Nephron (organoid): ENCODE measurements around the gene KLHL29.

ENCODE experiments used
- H3K27ac Mint-ChIP-seq, 3 experiments: 2 replicates each; pipeline ENCODE4 v1.8.0; 2020; ENCODE audit warnings: mixed read lengths in 3 of 3, mild to moderate bottlenecking in 2 of 3, moderate library complexity in 1 of 3
- H3K27me3 Mint-ChIP-seq: 2 replicates; pipeline ENCODE4 v1.8.0; 2021; ENCODE audit warnings: low read depth, mild to moderate bottlenecking, moderate library complexity, mixed read lengths
- H3K36me3 Mint-ChIP-seq: 2 replicates; pipeline ENCODE4 v1.8.0; 2020; ENCODE audit warnings: low read depth, mixed read lengths
- H3K4me1 Mint-ChIP-seq: 2 replicates; pipeline ENCODE4 v1.8.0; 2020; ENCODE audit warnings: mixed read lengths
- H3K4me3 Mint-ChIP-seq, 3 experiments: 2 replicates each; pipeline ENCODE4 v1.8.0; 2020; ENCODE audit warnings: mild to moderate bottlenecking in 3 of 3, mixed read lengths in 3 of 3, moderate library complexity in 2 of 3
- H3K9me3 Mint-ChIP-seq: 2 replicates; pipeline ENCODE4 v1.8.0; 2020; ENCODE audit warnings: mixed read lengths
- TF ChIP-seq, protein P1 (sequence below), 3 experiments: fragments of 200-600 bp; sonication (generic); IDR thresholded peaks; one replicate each; pipeline ENCODE4 v1.5.0; 2021; ENCODE audit warnings: antibody characterized with exemption in 3 of 3; ENCODE audit not compliant: unreplicated experiment in 3 of 3

KLHL29 gene

DNA sequence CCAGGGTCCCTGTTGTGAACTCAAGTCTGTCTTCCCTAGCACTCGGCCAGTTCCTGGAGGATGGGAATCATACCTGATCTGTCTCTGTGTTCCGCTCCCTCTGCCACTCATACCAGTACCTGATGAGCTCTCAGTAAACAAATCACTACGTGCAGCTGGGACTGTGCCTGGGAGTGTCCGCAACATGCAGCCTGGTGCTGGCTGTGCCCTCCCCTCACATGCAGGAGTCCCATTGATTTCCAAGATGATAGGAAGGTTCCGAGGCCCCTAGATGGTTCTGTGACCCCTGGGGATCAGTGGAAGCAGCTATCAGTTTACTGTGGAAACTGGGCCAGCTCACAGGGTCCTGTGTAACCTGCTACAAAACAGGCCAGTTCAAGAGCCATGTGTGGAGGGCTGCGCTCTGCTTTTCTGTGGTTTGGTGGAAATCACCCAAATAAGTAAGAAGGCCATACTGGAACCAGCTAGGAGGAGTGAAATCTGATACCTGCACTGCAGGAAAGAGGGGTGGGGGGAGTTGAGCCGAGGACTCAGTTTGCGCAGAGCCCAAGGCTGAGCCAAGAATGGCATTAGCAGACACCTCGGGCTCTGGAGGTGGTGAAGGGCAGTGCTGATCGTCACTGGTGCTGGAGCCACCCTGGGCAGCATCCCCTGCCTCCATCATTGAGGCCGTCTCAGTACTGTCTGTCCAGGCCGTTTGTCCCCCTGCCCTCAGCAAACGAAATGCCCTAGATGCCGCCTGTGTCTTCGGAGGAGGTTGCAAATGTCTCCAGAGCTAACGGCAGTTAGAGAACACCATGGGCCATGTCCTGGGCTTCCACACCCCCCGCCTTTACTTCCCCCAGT is 93.3 kb downstream of the KLHL29 start:
- Mint-ChIP-seq H3K36me3 (no peaks in the 10 kb centered on the region), H3K27me3 (peaks cover 5% of the 10 kb centered on the region), H3K27ac (peak overlapping the region in 2 of 3 experiments; percentile 45 to 48), H3K4me3 (no peak overlapping the region), H3K4me1 (peaks cover 50% of the 10 kb centered on the region), H3K9me3 (no peaks in the 10 kb centered on the region)
- TF ChIP-seq, protein P1, sequence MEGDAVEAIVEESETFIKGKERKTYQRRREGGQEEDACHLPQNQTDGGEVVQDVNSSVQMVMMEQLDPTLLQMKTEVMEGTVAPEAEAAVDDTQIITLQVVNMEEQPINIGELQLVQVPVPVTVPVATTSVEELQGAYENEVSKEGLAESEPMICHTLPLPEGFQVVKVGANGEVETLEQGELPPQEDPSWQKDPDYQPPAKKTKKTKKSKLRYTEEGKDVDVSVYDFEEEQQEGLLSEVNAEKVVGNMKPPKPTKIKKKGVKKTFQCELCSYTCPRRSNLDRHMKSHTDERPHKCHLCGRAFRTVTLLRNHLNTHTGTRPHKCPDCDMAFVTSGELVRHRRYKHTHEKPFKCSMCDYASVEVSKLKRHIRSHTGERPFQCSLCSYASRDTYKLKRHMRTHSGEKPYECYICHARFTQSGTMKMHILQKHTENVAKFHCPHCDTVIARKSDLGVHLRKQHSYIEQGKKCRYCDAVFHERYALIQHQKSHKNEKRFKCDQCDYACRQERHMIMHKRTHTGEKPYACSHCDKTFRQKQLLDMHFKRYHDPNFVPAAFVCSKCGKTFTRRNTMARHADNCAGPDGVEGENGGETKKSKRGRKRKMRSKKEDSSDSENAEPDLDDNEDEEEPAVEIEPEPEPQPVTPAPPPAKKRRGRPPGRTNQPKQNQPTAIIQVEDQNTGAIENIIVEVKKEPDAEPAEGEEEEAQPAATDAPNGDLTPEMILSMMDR (IDR thresholded peaks at IDR 0.05; ENCODE audit: unreplicated experiment in 3 of 3), result no peak

DNA sequence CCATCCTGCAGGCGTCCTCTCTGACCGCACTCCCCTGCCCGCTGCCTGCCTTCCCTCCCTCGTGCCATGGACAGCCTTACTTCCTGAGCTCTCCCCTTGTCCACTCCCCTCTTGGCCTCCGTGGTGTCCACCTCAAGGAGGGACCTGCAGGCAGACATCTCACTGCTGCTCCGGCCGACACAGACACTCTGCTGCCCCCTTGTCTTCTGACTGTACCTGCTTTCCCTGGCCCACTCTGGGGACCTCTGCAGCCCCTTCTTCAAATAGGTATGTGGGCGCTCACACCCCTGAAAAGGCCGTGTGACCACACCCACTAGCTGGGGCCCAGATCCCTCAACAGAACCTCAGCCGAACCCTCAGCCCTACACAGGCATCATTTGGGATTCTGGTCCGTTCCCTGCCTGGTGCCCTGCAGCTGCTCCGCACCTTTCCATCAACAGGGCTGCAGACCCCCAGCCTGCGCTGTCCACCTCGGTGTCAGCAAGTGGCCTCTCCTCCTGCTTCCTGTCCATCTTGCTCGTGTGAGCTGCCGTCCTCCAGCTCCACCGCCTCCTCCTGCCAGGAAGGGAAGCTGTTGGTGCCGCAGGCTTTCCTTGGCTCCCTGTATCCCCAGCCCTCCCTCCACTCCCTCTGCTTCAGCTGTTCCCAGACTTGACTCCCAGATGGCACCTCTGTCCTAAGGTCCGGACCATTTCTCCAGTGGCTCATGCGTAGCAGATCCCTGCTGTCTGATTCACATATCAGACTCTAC is 94.1 kb downstream of the KLHL29 start:
- H3K27ac Mint-ChIP-seq, result peak overlapping the region in 2 of 3 experiments; percentile 45 to 68

DNA sequence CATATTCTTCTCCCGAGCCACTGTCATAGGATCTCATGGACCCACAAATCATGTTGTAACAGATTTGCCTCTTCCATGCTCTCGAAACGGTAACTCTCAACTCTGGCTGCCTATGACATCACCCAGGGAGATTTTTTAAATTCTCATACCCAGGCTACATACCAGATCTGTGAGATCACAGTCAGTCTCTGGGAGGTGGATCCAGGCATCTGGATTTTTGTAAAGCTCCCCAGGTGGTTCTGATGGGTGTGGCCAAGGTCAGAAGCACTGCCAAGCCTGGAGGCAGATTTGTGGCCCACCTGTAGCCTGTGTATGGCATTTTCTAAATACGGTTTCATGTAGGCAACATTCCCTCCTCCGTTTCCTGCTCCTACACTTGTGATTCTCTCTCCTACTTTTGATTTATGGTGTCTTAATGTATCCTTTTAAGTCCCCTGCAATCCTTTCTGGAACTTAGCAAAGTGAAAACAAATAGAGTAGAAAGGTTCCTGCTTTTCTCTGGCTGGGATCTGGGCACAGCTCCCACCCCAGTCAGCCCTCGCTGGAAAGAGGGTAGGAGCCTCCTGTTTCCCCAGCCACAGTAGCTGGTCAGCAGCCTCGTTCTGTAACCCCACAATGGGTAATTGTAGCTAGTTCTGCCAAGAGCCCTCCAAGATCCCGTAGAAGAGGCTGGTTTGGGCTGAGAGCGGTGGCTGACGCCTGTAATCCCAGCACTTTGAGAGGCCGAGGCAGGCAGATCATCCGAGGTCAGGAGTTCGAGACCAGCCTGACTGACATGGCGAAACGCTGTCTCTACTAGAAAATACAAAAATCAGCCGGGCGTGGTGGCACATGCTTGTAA is 96.2 kb downstream of the KLHL29 start:
- Mint-ChIP-seq H3K4me3 (peak overlapping the region in 1 of 3 experiments; percentile 0), H3K36me3 (peaks cover 4% of the 10 kb centered on the region), H3K27me3 (peaks cover 4% of the 10 kb centered on the region), H3K4me1 (peaks cover 56% of the 10 kb centered on the region), H3K27ac (peak overlapping the region; percentile 41 to 53 (median 45)), H3K9me3 (no peaks in the 10 kb centered on the region)
- TF ChIP-seq, protein P1 (IDR thresholded peaks at IDR 0.05; ENCODE audit: unreplicated experiment in 3 of 3), result no peak

More for the DNA sequence above, 94.1 kb downstream of the KLHL29 start:
- no peaks in the 10 kb centered on the region for H3K36me3 Mint-ChIP-seq
- peaks cover under 1% of the 10 kb centered on the region for H3K27me3 Mint-ChIP-seq
- peaks cover 51% of the 10 kb centered on the region for H3K4me1 Mint-ChIP-seq
- H3K4me3 Mint-ChIP-seq, result no peak overlapping the region
- TF ChIP-seq, protein P1 (IDR thresholded peaks at IDR 0.05; ENCODE audit: unreplicated experiment in 3 of 3), result no peak
- no peaks in the 10 kb centered on the region for H3K9me3 Mint-ChIP-seq

DNA sequence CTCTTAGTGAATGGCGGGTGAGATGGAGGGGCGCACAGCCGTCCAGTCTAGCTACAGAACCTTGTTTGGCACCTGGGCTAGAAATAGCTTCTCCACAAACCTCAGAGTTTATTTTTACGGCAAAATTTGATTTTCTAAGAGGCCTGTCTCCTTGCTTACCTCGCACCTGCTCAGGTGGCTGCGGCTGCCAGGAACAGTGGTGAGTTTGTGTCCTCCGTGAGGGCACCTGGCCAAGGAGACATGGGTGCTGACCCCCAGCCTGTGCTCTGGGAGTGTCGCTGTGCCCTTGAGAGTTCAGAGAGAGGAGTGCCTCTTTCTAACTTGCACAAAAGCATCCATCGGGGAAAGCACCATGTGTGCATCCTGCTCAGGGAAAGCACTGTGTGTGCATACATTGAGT is 97.2 kb downstream of the KLHL29 start:
- TF ChIP-seq, protein P1 (IDR thresholded peaks at IDR 0.05; ENCODE audit: unreplicated experiment in 3 of 3), result no peak
- H3K4me1 Mint-ChIP-seq, result peaks cover 53% of the 10 kb centered on the region
- peaks cover 12% of the 10 kb centered on the region for H3K27me3 Mint-ChIP-seq
- H3K4me3 Mint-ChIP-seq, result no peak overlapping the region
- H3K36me3 Mint-ChIP-seq, result peaks cover 4% of the 10 kb centered on the region
- no peaks in the 10 kb centered on the region for H3K9me3 Mint-ChIP-seq
- H3K27ac Mint-ChIP-seq, result peak overlapping the region in 1 of 3 experiments; percentile 33

DNA sequence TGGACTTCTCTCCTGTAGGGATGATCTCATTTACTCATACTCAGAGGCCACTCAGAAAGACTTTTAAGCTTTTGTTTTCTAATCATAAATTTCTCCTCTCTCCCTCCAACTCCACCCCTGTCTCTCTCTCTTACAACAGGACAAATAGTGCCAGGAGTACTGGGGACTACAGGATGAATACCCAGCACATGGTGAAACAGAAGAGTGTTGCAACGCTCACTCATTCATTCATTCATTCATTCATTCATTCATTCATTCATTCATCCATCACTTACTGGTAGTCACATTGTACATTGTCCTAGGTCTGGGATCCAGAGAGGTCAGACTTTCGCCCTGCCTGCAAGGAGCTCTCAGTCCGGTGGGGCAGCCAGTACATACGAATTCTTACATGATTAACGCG is 97.6 kb downstream of the KLHL29 start:
- peaks cover 51% of the 10 kb centered on the region for H3K4me1 Mint-ChIP-seq
- no peaks in the 10 kb centered on the region for H3K9me3 Mint-ChIP-seq
- peak overlapping the region in 1 of 3 experiments; percentile 33 for H3K27ac Mint-ChIP-seq
- TF ChIP-seq, protein P1 (IDR thresholded peaks at IDR 0.05; ENCODE audit: unreplicated experiment in 3 of 3), result no peak
- peaks cover 4% of the 10 kb centered on the region for H3K36me3 Mint-ChIP-seq
- no peak overlapping the region for H3K4me3 Mint-ChIP-seq
- H3K27me3 Mint-ChIP-seq, result peaks cover 15% of the 10 kb centered on the region
